ENCODE results near the gene MIDN. TPM values are rescaled to one million over a fixed set of nuclear protein-coding genes. Genes with fewer than 3 reads are reported as not detected.

The MIDN gene
- total and polyA plus RNA-seq, 10 of the 15 experiments (the other 5 are each of a cell fraction or from before 2014, with no cell fraction given), result 0.38 to 51.5 (median 7.2) TPM

- Histone ChIP-seq H3K36me3 (ENCODE audit: control insufficient read depth in 2 of 2, insufficient read depth in 2 of 2, low read length in 1 of 2) (peaks cover 3 to 24% of the 10 kb centered on the region in 2 experiments; a peak in 3 of 4 replicates), H3K4me2 (ENCODE audit: control insufficient read depth, insufficient read depth) (no peak overlapping the region), H3K27me3 (replicated peaks in 1 of 2; ENCODE audit: control insufficient read depth in 2 of 2, insufficient read depth in 2 of 2, low read length in 1 of 2) (no peaks in the 10 kb centered on the region), H3K79me2 (ENCODE audit: control insufficient read depth, insufficient read depth, low read length) (no peaks in the 10 kb centered on the region), H4K20me1 (ENCODE audit: control insufficient read depth, insufficient read depth) (no peaks in the 10 kb centered on the region), H3K27ac (ENCODE audit: control insufficient read depth, insufficient read depth) (no peak overlapping the region), H3K4me3 (no peak overlapping the region), H2AFZ (ENCODE audit: control insufficient read depth, low read depth, low read length) (no peak overlapping the region), H3K4me1 (ENCODE audit: control insufficient read depth, insufficient read depth, low read length) (no peaks in the 10 kb centered on the region), H3K9me3 (replicated peaks; ENCODE audit: control insufficient read depth, insufficient read depth, low read length) (no peaks in the 10 kb centered on the region), H3K9ac (ENCODE audit: control insufficient read depth, insufficient read depth, low read length) (no peak overlapping the region)
- FAIRE-seq, result no peak
- ChIA-PET SMC1A (ENCODE audit: uncharacterized antibody, unreplicated experiment) (interaction anchor here (1.5 kb wide), 1 partner anchor 13 kb away, joined by 3 read pairs; no protein-coding TSS in a partner anchor), RAD21 (ENCODE audit: unreplicated experiment) (no interaction called here), CTCF (interaction anchor here (1.7 to 1.8 kb wide), 2 partner anchors 111 kb away, joined by 7 read pairs; no protein-coding TSS in a partner anchor), POLR2A (no interaction called here)
- no peak for DNase-seq (ENCODE audit: low read depth, low spot score)
- ATAC-seq, result no peak
- 83% methylated on average over 16 of the region's 16 CpGs for WGBS (ENCODE audit: insufficient coverage, insufficient replicate concordance, low lambda C conversion rate, missing lambda C conversion rate)
- in situ Hi-C loops (cut with MboI) (no loop called here), intact Hi-C loops (cut with micrococcal nuclease; ENCODE audit: unreplicated experiment) (no loop called here)
- BruUV-seq (replicated peaks), result no TSS peak
- 0 out of 2 replicates have a peak, but pooled peaks have one; percentile 8 for TF ChIP-seq POLR2A (IDR thresholded peaks at IDR 0.05; ENCODE audit: low read depth, low read length)
- TF ChIP-seq PKNOX1 (IDR thresholded peaks at IDR 0.05), result no peak
- TF ChIP-seq SREBF1 (IDR thresholded peaks at IDR 0.05; ENCODE audit: low read length), result no peak
Observed at GRCh38 chr19:1224047-1224825, 24.1 kb upstream of the MIDN start.

- in situ Hi-C loops (cut with MboI) (no loop called here), intact Hi-C loops (cut with micrococcal nuclease; ENCODE audit: unreplicated experiment) (no loop called here)
- Histone ChIP-seq H3K36me3 (ENCODE audit: control insufficient read depth in 2 of 2, insufficient read depth in 2 of 2, low read length in 1 of 2) (peaks cover 3 to 23% of the 10 kb centered on the region in 2 experiments; a peak in 3 of 4 replicates), H2AFZ (ENCODE audit: control insufficient read depth, low read depth, low read length) (no peak overlapping the region), H3K27ac (ENCODE audit: control insufficient read depth, insufficient read depth) (no peak overlapping the region), H3K4me3 (no peak overlapping the region), H3K9me3 (replicated peaks; ENCODE audit: control insufficient read depth, insufficient read depth, low read length) (no peaks in the 10 kb centered on the region), H3K9ac (ENCODE audit: control insufficient read depth, insufficient read depth, low read length) (no peak overlapping the region), H3K79me2 (ENCODE audit: control insufficient read depth, insufficient read depth, low read length) (no peaks in the 10 kb centered on the region), H4K20me1 (ENCODE audit: control insufficient read depth, insufficient read depth) (no peaks in the 10 kb centered on the region), H3K4me1 (ENCODE audit: control insufficient read depth, insufficient read depth, low read length) (no peaks in the 10 kb centered on the region), H3K27me3 (replicated peaks in 1 of 2; ENCODE audit: control insufficient read depth in 2 of 2, insufficient read depth in 2 of 2, low read length in 1 of 2) (no peaks in the 10 kb centered on the region), H3K4me2 (ENCODE audit: control insufficient read depth, insufficient read depth) (no peak overlapping the region)
- no TSS peak for BruUV-seq (replicated peaks)
- DNase-seq (ENCODE audit: low read depth, low spot score) (no peak), FAIRE-seq (no peak), ATAC-seq (no peak)
- ChIA-PET CTCF (interaction anchor here (1.7 kb wide), 1 partner anchor 112 kb away, joined by 7 read pairs; no protein-coding TSS in a partner anchor), SMC1A (ENCODE audit: uncharacterized antibody, unreplicated experiment) (no interaction called here), RAD21 (ENCODE audit: unreplicated experiment) (no interaction called here), POLR2A (no interaction called here)
- 90% methylated on average over 12 of the region's 16 CpGs for WGBS (ENCODE audit: insufficient coverage, insufficient replicate concordance, low lambda C conversion rate, missing lambda C conversion rate)
- TF ChIP-seq CREM (IDR thresholded peaks at IDR 0.05; ENCODE audit: low read depth) (no peak), IRF3 (IDR thresholded peaks at IDR 0.05) (no peak), PRDM15 (CRISPR knock-in tag; IDR thresholded peaks at IDR 0.05) (no peak), CHD2 (IDR thresholded peaks at IDR 0.05; ENCODE audit: borderline replicate concordance, low read depth, low read length) (no peak), SKIL (IDR thresholded peaks at IDR 0.05; ENCODE audit: low read depth, poor library complexity, severe bottlenecking) (no peak)
Observed at GRCh38 chr19:1224847-1225246, 23.5 kb upstream of the MIDN start.

Data from GM12878 (cell line).